GM12801 (cell line): ENCODE data around the gene RAD51B.

Experiments
- TF ChIP-seq, protein P1 (sequence below): IDR thresholded peaks from one replicate; pipeline ENCODE4 v1.5.1; 2011; ENCODE audit warnings: control low read depth; ENCODE audit not compliant: insufficient read length; ENCODE audit errors: extremely low read depth

The RAD51B gene

DNA sequence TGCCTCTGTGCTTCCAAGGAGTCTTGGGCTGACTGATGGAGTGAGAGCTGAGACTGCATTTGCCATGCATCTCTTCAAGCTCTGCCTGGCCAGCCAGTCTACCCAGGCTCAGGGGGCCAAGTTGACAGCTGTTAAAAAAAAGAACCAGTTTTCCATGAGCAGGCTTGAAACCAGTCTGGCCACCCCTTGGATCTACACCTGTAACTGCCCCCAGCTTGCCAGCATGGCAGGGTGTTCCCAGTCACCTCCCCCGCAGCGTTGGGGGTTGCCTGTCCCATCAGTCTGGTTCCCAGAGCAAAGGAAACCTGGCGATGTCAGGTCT, 770.6 kb downstream of the RAD51B start:
- TF ChIP-seq, protein P1, sequence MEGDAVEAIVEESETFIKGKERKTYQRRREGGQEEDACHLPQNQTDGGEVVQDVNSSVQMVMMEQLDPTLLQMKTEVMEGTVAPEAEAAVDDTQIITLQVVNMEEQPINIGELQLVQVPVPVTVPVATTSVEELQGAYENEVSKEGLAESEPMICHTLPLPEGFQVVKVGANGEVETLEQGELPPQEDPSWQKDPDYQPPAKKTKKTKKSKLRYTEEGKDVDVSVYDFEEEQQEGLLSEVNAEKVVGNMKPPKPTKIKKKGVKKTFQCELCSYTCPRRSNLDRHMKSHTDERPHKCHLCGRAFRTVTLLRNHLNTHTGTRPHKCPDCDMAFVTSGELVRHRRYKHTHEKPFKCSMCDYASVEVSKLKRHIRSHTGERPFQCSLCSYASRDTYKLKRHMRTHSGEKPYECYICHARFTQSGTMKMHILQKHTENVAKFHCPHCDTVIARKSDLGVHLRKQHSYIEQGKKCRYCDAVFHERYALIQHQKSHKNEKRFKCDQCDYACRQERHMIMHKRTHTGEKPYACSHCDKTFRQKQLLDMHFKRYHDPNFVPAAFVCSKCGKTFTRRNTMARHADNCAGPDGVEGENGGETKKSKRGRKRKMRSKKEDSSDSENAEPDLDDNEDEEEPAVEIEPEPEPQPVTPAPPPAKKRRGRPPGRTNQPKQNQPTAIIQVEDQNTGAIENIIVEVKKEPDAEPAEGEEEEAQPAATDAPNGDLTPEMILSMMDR, result no peak

DNA sequence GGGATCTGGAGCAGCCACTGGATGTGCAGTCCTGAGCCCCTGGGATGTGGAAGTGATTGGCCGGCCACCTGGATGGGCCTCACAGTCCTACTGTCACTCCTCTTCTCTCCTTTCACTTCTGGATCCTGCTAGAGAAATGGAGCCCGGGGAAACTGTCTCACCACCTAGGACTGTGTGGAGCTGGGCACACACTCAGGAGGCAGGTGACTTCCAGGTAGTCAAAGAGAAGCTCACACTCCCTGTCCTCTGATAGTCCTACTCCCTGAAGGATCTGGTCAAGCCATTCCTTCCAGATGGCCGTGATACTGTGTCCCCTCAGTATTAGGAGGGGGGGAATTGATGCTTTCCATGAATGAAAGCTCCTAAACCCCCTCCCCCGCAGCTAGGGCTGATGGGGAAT, 772.2 kb downstream of the RAD51B start:
- TF ChIP-seq, protein P1, result no peak

DNA sequence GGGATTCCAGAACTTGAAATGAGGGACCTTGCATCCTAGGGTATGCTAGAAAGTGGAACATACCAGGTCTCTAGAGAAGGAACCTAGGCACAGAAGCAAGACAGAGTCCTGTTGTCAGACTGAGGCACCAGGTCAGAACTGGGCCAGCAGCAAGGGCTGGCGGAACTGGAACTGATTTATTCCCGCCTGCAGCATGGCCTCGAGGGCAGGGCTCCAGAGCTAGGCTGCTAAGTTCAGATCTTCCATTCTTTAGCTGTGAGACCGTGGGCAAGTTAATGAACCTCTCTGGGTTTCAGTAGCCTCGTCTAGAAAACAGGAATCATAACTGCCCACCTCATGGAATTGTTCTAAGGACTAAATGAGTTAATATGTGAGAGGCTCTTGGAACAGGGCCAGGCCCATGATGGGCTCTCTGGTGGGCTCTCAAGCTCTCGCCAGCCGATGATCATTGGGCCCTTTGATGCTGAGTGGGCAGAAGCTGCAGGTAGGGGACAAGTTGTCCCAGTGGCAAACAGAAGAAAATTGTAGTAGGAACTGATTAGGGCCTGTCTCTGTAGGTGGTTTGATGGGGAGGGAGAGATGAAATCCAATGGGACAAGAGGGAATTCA, 773.5 kb downstream of the RAD51B start:
- TF ChIP-seq, protein P1, result no peak

DNA sequence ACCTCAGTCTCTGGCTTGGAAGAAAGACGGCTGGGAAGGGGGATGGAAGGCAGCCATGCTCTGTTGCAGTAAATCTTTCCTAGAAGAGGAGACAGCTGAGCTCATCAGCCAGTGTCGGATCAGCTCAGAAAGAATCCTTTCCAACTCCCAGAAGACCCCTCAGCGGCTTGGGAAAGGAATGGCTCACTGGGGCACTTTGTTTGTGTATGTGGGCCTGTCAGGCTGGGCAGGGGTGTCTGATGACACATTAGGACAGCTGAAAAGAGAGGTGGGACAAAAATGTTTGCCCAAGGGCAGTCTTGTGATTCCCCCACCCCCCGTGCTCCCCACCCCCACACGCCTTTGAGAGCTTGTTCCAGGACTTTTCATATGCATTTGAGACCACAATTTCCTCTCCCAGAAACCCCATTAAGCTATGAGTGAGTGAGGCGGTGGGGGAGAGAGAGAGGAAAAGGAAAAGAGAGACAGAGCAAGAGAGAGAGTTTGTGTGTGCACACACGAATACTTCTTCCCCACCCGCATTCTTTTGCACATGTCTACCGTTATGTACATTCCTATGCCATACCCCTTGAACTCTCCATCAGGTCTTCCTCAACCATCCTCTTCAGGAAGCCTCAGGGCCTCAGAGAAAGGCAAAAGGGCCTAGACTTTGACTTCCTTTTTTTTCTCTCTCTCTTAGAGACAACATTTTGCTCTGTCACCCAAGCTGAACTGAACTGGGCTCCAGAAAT, 774.4 kb downstream of the RAD51B start:
- TF ChIP-seq, protein P1, result no peak

DNA sequence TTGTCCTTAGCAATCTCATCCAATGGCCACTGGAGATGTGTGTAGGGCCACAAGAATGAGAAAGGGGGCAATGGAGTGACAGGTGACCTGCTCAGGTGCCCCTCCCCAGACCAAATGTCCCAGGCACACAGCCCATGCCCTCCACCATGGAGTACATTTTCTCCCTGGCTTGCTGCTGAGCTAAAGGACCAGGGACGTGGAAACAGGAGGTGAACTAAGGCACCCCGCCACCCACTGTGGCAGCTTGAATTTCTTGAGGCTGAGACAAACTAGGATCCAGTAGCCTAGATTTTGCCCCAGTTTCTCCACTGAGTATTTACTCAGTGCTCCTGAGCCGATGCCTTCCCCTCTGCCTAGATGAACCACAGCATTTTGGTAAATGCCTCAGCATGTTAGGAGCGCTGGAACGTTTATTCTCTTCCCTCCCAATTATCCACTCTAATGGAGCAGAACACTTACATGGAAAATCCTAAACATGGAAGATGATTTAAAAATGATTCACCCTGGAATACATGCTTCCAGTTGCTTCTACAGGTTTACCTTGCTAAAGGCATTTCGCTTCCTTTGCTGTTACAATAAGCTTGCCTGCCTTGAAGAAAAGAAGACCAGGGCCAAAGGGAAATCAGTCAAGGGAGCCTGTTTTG, 775.3 kb downstream of the RAD51B start:
- TF ChIP-seq, protein P1, result no peak

DNA sequence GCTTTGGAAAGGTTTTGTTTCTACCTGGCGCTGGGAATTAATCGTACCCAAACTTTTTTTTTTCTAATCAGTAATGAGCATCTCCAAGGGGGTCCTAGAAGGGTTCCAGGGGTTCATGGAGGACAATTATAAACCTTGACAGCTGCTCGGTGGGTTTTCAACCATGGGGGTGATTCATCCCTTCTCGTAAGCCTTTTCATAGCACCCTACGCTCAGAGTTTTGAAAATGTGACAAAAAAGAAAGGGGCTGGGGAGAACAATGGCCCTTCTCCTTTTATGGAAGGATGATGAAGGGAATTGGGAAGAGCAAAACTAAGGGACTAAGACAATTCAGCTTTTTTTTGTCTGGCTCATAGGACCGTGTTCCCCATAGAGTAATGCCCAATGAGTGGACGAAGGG, 776.6 kb downstream of the RAD51B start:
- TF ChIP-seq, protein P1, result no peak

DNA sequence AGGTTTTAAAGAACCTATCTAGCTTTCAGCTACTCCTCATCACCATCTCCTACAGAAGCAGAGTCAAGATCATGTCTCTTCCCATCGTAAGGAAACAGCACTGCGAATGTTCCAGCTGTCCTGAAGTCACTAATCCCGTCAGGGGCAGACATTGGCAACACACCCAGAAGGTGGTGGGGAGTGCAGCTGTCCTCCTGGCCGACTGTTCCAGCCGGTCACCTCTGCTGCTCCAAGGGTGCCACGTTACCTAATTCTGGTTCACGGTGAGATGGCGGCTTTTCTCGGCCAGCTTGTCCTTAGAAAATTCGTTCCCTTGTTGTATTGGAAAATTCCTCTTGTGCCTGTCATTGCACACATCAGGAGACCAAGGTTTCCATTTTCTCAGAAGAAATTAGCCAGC, 777.1 kb downstream of the RAD51B start:
- TF ChIP-seq, protein P1, result no peak
